ENCODE results near the gene SREBF2. TPM values are rescaled to one million over a fixed set of nuclear protein-coding genes. Genes with fewer than 3 reads are reported as not detected.

Gene SREBF2
- total RNA-seq, 1 donor from 2014 or later: 20.9 TPM

GRCh38 chr22:41808400-41808799 is 24.5 kb upstream of the SREBF2 start:
- H3K27me3 ChIP-seq (ENCODE audit: control insufficient read depth in 3 of 3, insufficient read depth in 3 of 3, low read length in 3 of 3): no peaks in the 10 kb centered on the region
- no peak overlapping the region for H3K9ac ChIP-seq (ENCODE audit: low read depth in 1 of 3, low read length in 3 of 3)
- H3K9me3 ChIP-seq (ENCODE audit: control insufficient read depth in 3 of 3, low read length in 3 of 3): no peaks in the 10 kb centered on the region
- no peak overlapping the region for H3K4me3 ChIP-seq (ENCODE audit: low read length in 3 of 3)
- H3K36me3 ChIP-seq (ENCODE audit: control insufficient read depth in 3 of 3, insufficient read depth in 3 of 3, low read length in 3 of 3): peaks cover 15 to 25% (median 22%) of the 10 kb centered on the region in 3 donors
- H3K27ac ChIP-seq (ENCODE audit: low read depth, low read length): no peak overlapping the region
- H3K4me1 ChIP-seq (ENCODE audit: control insufficient read depth in 3 of 3, insufficient read depth in 3 of 3, low read length in 3 of 3): peaks cover 0 to 2% (median 0%) of the 10 kb centered on the region in 3 donors

- Histone ChIP-seq H3K36me3 (ENCODE audit: control insufficient read depth in 3 of 3, insufficient read depth in 3 of 3, low read length in 3 of 3) (peaks cover 19 to 31% (median 28%) of the 10 kb centered on the region in 3 donors), H3K9me3 (ENCODE audit: control insufficient read depth in 3 of 3, low read length in 3 of 3) (no peaks in the 10 kb centered on the region)
Observed at GRCh38 chr22:41810022-41810421, 22.9 kb upstream of the SREBF2 start.

DNA sequence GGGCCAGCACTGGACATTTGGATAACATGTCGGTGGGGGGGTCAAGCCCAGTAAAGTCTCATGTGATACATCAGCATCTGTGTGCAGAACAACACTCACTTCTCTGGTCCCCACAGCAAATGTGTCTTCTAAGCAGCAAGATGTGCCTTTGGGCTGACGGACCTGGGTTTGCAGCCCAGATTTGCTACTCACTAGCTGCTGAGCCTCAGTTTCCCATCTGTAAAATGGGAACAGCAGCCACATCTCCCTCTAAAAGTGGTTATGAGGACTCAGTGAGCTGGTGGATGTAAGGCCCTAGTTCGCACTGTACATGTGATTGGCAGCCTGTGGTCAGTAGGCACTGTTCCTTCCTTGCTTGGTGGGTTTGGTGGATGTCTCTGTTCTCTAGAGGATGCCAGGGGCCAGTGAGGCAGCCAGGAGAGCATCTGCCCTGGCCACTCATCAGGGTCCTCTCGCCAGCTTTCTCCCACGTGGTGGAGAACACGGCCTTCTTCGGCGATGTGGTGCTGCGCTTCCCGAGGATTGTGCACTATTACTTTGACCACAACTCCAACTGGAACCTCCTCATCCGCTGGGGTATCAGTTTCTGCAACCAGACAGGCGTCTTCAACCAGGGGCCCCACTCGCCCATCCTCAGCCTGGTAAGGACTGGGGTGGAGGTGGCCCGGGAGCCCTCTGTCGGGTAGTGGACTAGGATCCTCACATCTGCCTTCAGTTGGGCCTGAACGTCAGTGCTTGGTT is 19.9 kb upstream of the SREBF2 start:
- Histone ChIP-seq H3K9me3 (ENCODE audit: control insufficient read depth in 3 of 3, low read length in 3 of 3) (no peaks in the 10 kb centered on the region), H3K9ac (ENCODE audit: low read depth in 1 of 3, low read length in 3 of 3) (no peak overlapping the region), H3K27ac (ENCODE audit: low read depth, low read length) (no peak overlapping the region), H3K36me3 (ENCODE audit: control insufficient read depth in 3 of 3, insufficient read depth in 3 of 3, low read length in 3 of 3) (peaks cover 21 to 33% (median 28%) of the 10 kb centered on the region in 3 donors), H3K4me3 (ENCODE audit: low read length in 3 of 3) (no peak overlapping the region), H3K27me3 (ENCODE audit: control insufficient read depth in 3 of 3, insufficient read depth in 3 of 3, low read length in 3 of 3) (no peaks in the 10 kb centered on the region), H3K4me1 (ENCODE audit: control insufficient read depth in 3 of 3, insufficient read depth in 3 of 3, low read length in 3 of 3) (peaks cover 16 to 22% (median 17%) of the 10 kb centered on the region in 3 donors)

More at GRCh38 chr22:41810022-41810421, 22.9 kb upstream of the SREBF2 start:
- Histone ChIP-seq H3K27ac (ENCODE audit: low read depth, low read length) (no peak overlapping the region), H3K27me3 (ENCODE audit: control insufficient read depth in 3 of 3, insufficient read depth in 3 of 3, low read length in 3 of 3) (no peaks in the 10 kb centered on the region), H3K4me1 (ENCODE audit: control insufficient read depth in 3 of 3, insufficient read depth in 3 of 3, low read length in 3 of 3) (peaks cover 0 to 8% (median 2%) of the 10 kb centered on the region in 3 donors), H3K4me3 (ENCODE audit: low read length in 3 of 3) (no peak overlapping the region), H3K9ac (ENCODE audit: low read depth in 1 of 3, low read length in 3 of 3) (no peak overlapping the region)

DNA sequence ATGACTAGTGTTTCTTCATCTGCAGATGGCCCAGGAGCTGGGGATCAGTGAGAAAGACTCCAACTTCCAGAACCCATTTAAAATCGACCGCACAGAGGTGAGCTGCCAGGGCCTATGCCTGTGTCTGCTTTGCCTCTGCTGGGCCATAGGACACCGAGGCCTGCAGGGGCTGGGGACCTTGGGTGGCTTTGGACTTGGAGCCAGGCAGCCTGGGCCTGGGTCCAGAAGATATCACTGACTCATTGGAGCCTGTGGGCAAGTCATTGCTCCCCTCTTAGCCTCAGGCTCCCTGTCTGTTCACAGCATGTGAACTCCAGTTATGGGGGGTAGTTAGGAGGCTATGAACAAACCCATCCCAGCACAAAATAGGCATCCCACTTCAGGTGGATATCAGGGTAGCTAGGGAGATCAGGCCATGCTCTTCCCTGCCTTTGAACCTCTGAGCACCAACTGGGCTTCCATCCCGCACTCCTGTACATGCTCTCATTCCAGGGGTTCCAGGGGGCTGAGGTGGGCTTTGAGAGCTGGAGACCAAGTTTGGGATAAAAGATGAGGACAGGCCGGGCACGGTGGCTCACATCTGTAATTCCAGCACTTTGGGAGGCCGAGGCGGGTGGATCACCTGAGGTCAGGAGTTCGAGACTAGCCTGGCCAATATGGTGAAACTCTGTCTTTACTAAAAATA is 19.0 kb upstream of the SREBF2 start:
- peaks cover 21 to 37% (median 32%) of the 10 kb centered on the region in 3 donors for H3K36me3 ChIP-seq (ENCODE audit: control insufficient read depth in 3 of 3, insufficient read depth in 3 of 3, low read length in 3 of 3)
- H3K4me3 ChIP-seq (ENCODE audit: low read length in 3 of 3): no peak overlapping the region
- no peaks in the 10 kb centered on the region for H3K9me3 ChIP-seq (ENCODE audit: control insufficient read depth in 3 of 3, low read length in 3 of 3)
- H3K27me3 ChIP-seq (ENCODE audit: control insufficient read depth in 3 of 3, insufficient read depth in 3 of 3, low read length in 3 of 3): no peaks in the 10 kb centered on the region
- H3K9ac ChIP-seq (ENCODE audit: low read depth in 1 of 3, low read length in 3 of 3): no peak overlapping the region
- no peak overlapping the region for H3K27ac ChIP-seq (ENCODE audit: low read depth, low read length)
- peaks cover 16 to 22% (median 17%) of the 10 kb centered on the region in 3 donors for H3K4me1 ChIP-seq (ENCODE audit: control insufficient read depth in 3 of 3, insufficient read depth in 3 of 3, low read length in 3 of 3)

- Histone ChIP-seq H3K36me3 (ENCODE audit: control insufficient read depth in 3 of 3, insufficient read depth in 3 of 3, low read length in 3 of 3) (peaks cover 12 to 32% (median 28%) of the 10 kb centered on the region in 3 donors), H3K4me1 (ENCODE audit: control insufficient read depth in 3 of 3, insufficient read depth in 3 of 3, low read length in 3 of 3) (peaks cover 16 to 19% (median 17%) of the 10 kb centered on the region in 3 donors), H3K9me3 (ENCODE audit: control insufficient read depth in 3 of 3, low read length in 3 of 3) (no peaks in the 10 kb centered on the region), H3K27me3 (ENCODE audit: control insufficient read depth in 3 of 3, insufficient read depth in 3 of 3, low read length in 3 of 3) (no peaks in the 10 kb centered on the region), H3K4me3 (ENCODE audit: low read length in 3 of 3) (peak overlapping the region in 1 of 3 donors; percentile 49), H3K9ac (ENCODE audit: low read depth in 1 of 3, low read length in 3 of 3) (peak overlapping the region in 1 of 3 donors; percentile 40), H3K27ac (ENCODE audit: low read depth, low read length) (peak overlapping the region; percentile 82)
Observed at GRCh38 chr22:41815716-41816115, 17.2 kb upstream of the SREBF2 start.

- H3K4me1 ChIP-seq (ENCODE audit: control insufficient read depth in 3 of 3, insufficient read depth in 3 of 3, low read length in 3 of 3): peaks cover 16 to 19% (median 17%) of the 10 kb centered on the region in 3 donors
- peak overlapping the region in 1 of 3 donors; percentile 40 for H3K9ac ChIP-seq (ENCODE audit: low read depth in 1 of 3, low read length in 3 of 3)
- H3K27ac ChIP-seq (ENCODE audit: low read depth, low read length): peak overlapping the region; percentile 82
- peaks cover 11 to 29% (median 28%) of the 10 kb centered on the region in 3 donors for H3K36me3 ChIP-seq (ENCODE audit: control insufficient read depth in 3 of 3, insufficient read depth in 3 of 3, low read length in 3 of 3)
- H3K27me3 ChIP-seq (ENCODE audit: control insufficient read depth in 3 of 3, insufficient read depth in 3 of 3, low read length in 3 of 3): no peaks in the 10 kb centered on the region
- H3K4me3 ChIP-seq (ENCODE audit: low read length in 3 of 3): peak overlapping the region in 1 of 3 donors; percentile 49
- no peaks in the 10 kb centered on the region for H3K9me3 ChIP-seq (ENCODE audit: control insufficient read depth in 3 of 3, low read length in 3 of 3)
Observed at GRCh38 chr22:41816241-41816640, 16.7 kb upstream of the SREBF2 start.

GRCh38 chr22:41816871-41817270 is 16.0 kb upstream of the SREBF2 start:
- Histone ChIP-seq H3K27ac (ENCODE audit: low read depth, low read length) (peak overlapping the region; percentile 82), H3K4me3 (ENCODE audit: low read length in 3 of 3) (no peak overlapping the region), H3K4me1 (ENCODE audit: control insufficient read depth in 3 of 3, insufficient read depth in 3 of 3, low read length in 3 of 3) (peaks cover 17 to 19% (median 18%) of the 10 kb centered on the region in 3 donors), H3K36me3 (ENCODE audit: control insufficient read depth in 3 of 3, insufficient read depth in 3 of 3, low read length in 3 of 3) (peaks cover 11 to 25% (median 25%) of the 10 kb centered on the region in 3 donors), H3K9ac (ENCODE audit: low read depth in 1 of 3, low read length in 3 of 3) (peak overlapping the region in 1 of 3 donors; percentile 47), H3K9me3 (ENCODE audit: control insufficient read depth in 3 of 3, low read length in 3 of 3) (no peaks in the 10 kb centered on the region), H3K27me3 (ENCODE audit: control insufficient read depth in 3 of 3, insufficient read depth in 3 of 3, low read length in 3 of 3) (no peaks in the 10 kb centered on the region)

DNA sequence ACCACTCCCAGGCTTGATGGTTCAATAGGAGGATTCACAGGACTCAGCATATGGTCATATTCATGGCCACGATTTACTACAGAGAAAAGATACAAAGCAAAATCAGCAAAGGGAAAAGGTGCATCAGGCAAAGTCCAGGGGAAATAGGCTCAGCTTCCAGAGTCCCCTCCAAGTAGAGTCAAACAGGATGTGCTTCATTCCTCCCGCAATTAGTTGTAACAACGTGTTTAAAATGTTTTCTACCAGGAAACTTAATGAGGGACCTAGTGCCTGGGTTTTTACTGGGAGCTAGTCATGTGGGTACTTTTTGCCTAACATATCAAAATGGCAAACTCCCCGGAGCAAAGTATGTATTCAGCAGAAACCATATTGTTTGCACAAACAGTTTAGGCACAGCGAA is 14.9 kb upstream of the SREBF2 start:
- H3K4me1 ChIP-seq (ENCODE audit: control insufficient read depth in 3 of 3, insufficient read depth in 3 of 3, low read length in 3 of 3): peaks cover 19 to 22% (median 20%) of the 10 kb centered on the region in 3 donors
- H3K27me3 ChIP-seq (ENCODE audit: control insufficient read depth in 3 of 3, insufficient read depth in 3 of 3, low read length in 3 of 3): no peaks in the 10 kb centered on the region
- no peak overlapping the region for H3K27ac ChIP-seq (ENCODE audit: low read depth, low read length)
- no peak overlapping the region for H3K4me3 ChIP-seq (ENCODE audit: low read length in 3 of 3)
- H3K36me3 ChIP-seq (ENCODE audit: control insufficient read depth in 3 of 3, insufficient read depth in 3 of 3, low read length in 3 of 3): peaks cover 9 to 22% (median 20%) of the 10 kb centered on the region in 3 donors
- H3K9ac ChIP-seq (ENCODE audit: low read depth in 1 of 3, low read length in 3 of 3): no peak overlapping the region
- H3K9me3 ChIP-seq (ENCODE audit: control insufficient read depth in 3 of 3, low read length in 3 of 3): no peaks in the 10 kb centered on the region

- Histone ChIP-seq H3K9me3 (ENCODE audit: control insufficient read depth in 3 of 3, low read length in 3 of 3) (no peaks in the 10 kb centered on the region), H3K27me3 (ENCODE audit: control insufficient read depth in 3 of 3, insufficient read depth in 3 of 3, low read length in 3 of 3) (no peaks in the 10 kb centered on the region), H3K4me3 (ENCODE audit: low read length in 3 of 3) (no peak overlapping the region), H3K36me3 (ENCODE audit: control insufficient read depth in 3 of 3, insufficient read depth in 3 of 3, low read length in 3 of 3) (peaks cover 10 to 16% (median 14%) of the 10 kb centered on the region in 3 donors), H3K27ac (ENCODE audit: low read depth, low read length) (no peak overlapping the region), H3K9ac (ENCODE audit: low read depth in 1 of 3, low read length in 3 of 3) (no peak overlapping the region), H3K4me1 (ENCODE audit: control insufficient read depth in 3 of 3, insufficient read depth in 3 of 3, low read length in 3 of 3) (peaks cover 19 to 22% (median 20%) of the 10 kb centered on the region in 3 donors)
Observed at GRCh38 chr22:41818596-41818995, 14.3 kb upstream of the SREBF2 start.

DNA sequence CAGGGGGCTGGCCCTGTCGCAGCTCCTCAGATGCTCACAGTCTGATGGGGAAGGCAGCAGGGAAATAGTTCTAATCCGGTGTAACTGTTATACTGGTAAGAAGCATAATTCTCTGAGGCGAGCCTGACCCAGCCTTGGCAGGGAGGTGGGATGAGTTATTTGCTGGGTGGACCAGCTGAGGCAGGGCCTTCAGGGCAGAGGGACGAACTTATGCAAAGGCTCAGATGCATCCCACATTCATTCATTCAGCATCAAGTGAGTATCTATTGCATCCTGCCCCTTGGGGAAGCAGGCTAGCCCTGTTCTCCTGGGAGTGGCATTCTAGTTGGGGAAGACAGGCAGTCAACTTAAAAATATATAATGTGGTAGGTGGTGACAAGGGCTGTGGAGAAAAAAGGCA is 13.6 kb upstream of the SREBF2 start:
- Histone ChIP-seq H3K9me3 (ENCODE audit: control insufficient read depth in 3 of 3, low read length in 3 of 3) (no peaks in the 10 kb centered on the region), H3K36me3 (ENCODE audit: control insufficient read depth in 3 of 3, insufficient read depth in 3 of 3, low read length in 3 of 3) (peaks cover 8 to 12% (median 11%) of the 10 kb centered on the region in 3 donors), H3K9ac (ENCODE audit: low read depth in 1 of 3, low read length in 3 of 3) (no peak overlapping the region), H3K27ac (ENCODE audit: low read depth, low read length) (no peak overlapping the region), H3K4me1 (ENCODE audit: control insufficient read depth in 3 of 3, insufficient read depth in 3 of 3, low read length in 3 of 3) (peaks cover 19 to 22% (median 20%) of the 10 kb centered on the region in 3 donors), H3K4me3 (ENCODE audit: low read length in 3 of 3) (no peak overlapping the region), H3K27me3 (ENCODE audit: control insufficient read depth in 3 of 3, insufficient read depth in 3 of 3, low read length in 3 of 3) (no peaks in the 10 kb centered on the region)

All from skeletal muscle tissue (tissue), 4 donors.